Cardiac fibroblast (primary cell): ENCODE results near the gene LARGE1.
"Not testable (repeated sequence)": the region's sequence is repeated elsewhere in the genome, so short reads cannot be mapped to it uniquely, and the experiment has no call there.

Experiments
- DNase-seq, 2 donors: peaks; one replicate each; pipeline versions ENCODE4 v3.0.0 to v3.0.0-alpha.2; 2010; ENCODE audit warnings: low read depth in 2 of 2
- H3K4me3 ChIP-seq, 2 donors: replicated peaks in 1 of 2; 1 replicate in 1 of 2; 2 replicates in 1 of 2; pipeline ENCODE4 v1.5.1; 2011; ENCODE audit warnings: low read depth in 2 of 2, low read length in 2 of 2, mild to moderate bottlenecking in 2 of 2, moderate library complexity in 1 of 2
- CTCF ChIP-seq: IDR thresholded peaks from one replicate; pipeline ENCODE4 v1.5.1; 2011; ENCODE audit warnings: low read depth, mild to moderate bottlenecking, low read length, inconsistent platforms

LARGE1 gene

GRCh38 chr22:33865996-33866395, 54.3 kb downstream of the LARGE1 start:
- no peak for DNase-seq
- no peak for TF ChIP-seq CTCF
- no peak overlapping the region for H3K4me3 ChIP-seq

GRCh38 chr22:33865248-33865647, 55.0 kb downstream of the LARGE1 start:
- no peak overlapping the region for H3K4me3 ChIP-seq
- no peak for DNase-seq
- TF ChIP-seq CTCF: no peak

GRCh38 chr22:33864723-33865130, 55.5 kb downstream of the LARGE1 start:
- DNase-seq: peak in 1 of 2 donors; percentile 39

GRCh38 chr22:33861216-33861875, 58.9 kb downstream of the LARGE1 start:
- no peak overlapping the region for H3K4me3 ChIP-seq
- DNase-seq: no peak
- TF ChIP-seq CTCF: no peak

More at GRCh38 chr22:33864723-33865130, 55.5 kb downstream of the LARGE1 start:
- no peak overlapping the region for H3K4me3 ChIP-seq
- TF ChIP-seq CTCF: no peak

GRCh38 chr22:33860386-33860785, 59.9 kb downstream of the LARGE1 start:
- no peak overlapping the region for H3K4me3 ChIP-seq
- no peak for TF ChIP-seq CTCF
- no peak for DNase-seq

- TF ChIP-seq CTCF: no peak
- no peak overlapping the region for H3K4me3 ChIP-seq
- no peak for DNase-seq
These were observed 61.0 kb downstream of the LARGE1 start for GRCh38 chr22:33859311-33859710.

- DNase-seq, H3K4me3 ChIP-seq: not testable (repeated sequence)
These were observed 61.6 kb downstream of the LARGE1 start for GRCh38 chr22:33858653-33859052.

GRCh38 chr22:33857767-33858166, 62.5 kb downstream of the LARGE1 start:
- DNase-seq, H3K4me3 ChIP-seq: not testable (repeated sequence)
